ENCODE measurements around the gene SZT2.

The SZT2 gene

DNA sequence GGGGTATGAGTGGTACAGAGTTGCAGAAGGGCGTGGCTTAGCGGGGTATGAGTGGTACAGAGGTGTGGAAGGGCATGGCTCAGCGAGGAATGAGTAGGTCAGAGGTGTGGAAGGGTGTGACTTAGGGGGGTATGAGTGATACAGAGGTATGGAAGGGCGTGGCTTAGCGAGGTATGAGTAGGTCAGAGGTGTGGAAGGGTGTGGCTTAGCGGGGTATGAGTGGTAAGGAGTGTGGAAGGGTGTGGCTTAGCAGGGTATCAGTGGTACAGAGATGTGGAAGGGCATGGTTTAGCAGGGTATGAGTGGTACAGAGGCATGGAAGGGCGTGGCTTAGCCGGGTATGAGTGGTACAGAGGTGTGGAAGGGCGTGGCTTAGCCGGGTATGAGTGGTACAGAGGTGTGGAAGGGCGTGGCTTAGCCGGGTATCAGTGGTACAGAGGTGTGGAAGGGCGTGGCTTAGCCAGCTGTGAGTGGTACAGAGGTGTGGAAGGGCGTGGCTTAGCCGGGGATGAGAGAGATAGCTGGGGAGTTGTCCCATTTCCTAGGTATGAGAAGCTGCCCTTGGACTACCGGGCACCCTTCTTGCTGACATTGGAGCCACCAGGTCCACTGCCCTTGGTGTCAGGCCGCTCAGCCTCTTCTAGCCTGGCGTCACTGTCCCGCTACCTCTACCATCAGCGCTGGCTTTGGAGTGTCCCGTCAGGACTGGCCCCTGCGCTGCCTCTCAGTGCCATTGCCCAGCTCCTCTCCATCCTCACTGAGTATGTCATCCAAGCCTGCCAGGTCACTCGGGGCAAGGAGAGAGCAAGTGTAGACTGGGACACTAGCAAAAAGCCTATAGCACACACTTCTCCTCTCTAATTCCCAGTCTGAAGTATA lies 34.2 kb downstream of the SZT2 start:
- no peak for DNase-seq (ENCODE audit: low read depth in 3 of 3)

DNA sequence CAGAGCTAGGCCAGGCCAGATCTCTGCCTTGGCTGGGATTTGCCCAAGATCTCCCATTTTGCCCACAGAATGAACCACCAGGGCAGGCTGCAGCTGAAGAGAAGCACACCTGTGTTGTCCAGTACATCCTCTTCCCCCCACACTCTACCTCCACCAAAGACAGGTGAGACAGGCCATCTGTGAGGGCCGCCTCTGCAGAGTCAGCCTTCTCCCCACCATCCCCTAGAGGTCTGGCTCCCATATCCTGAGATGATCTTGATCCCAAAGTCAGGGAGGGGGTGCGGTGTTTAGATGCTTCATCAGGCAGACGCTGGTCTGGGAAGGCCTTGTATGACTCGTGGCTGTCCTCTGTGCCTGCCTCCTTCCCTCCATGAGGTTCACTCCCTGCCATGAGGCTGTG lies 35.3 kb downstream of the SZT2 start:
- no peak for DNase-seq (ENCODE audit: low read depth in 3 of 3)

GRCh38 chr1:43426221-43426620 lies 36.5 kb downstream of the SZT2 start:
- no peak for DNase-seq (ENCODE audit: low read depth in 3 of 3)

- no peak for DNase-seq (ENCODE audit: low read depth in 3 of 3)
These were observed 37.8 kb downstream of the SZT2 start for GRCh38 chr1:43427524-43427923.

DNA sequence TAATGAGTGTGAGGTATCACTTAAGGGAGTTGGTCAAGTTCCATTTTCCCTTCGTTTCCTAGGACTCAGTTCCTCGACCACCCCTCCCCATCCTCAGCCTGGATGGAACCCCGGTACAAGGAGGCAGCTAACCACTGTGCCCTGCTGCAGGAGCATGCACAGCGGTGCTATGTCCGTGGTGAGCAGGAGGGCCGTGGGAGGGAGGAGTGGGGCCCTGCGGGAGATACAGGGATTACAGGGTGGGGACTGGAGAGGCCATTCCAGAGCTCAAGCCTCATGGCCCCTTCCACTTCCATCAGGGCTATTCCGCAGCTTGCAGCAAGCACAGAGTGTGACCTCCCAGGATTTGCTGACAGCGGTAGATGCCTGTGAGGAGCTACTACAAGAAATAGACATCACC lies 38.2 kb downstream of the SZT2 start:
- DNase-seq (ENCODE audit: low read depth in 3 of 3) = no peak

GRCh38 chr1:43430831-43431230 lies 41.1 kb downstream of the SZT2 start:
- DNase-seq (ENCODE audit: low read depth in 3 of 3) = no peak

- DNase-seq (ENCODE audit: low read depth in 3 of 3) = no peak
These were observed 42.0 kb downstream of the SZT2 start for GRCh38 chr1:43431676-43432075.

GRCh38 chr1:43432171-43432860 lies 42.6 kb downstream of the SZT2 start:
- no peak for DNase-seq (ENCODE audit: low read depth in 3 of 3)

DNA sequence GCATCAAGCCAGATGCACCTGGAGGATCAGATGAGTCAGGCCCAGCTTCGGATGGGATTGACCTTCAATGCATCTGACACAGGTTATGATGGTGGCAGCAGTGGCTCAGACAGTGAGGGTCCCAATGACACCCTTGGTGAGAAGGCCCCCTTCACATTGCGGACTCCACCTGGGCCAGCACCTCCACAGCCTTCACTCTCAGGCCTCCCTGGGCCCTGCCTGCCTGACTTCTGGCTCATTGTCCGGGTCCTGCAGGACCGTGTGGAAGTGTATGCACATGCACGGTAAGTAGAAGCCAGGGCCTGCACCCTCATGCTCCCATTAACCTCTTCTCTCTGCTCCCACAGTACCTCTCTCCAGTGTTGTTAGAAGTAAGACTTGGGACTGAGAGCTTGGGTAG lies 43.2 kb downstream of the SZT2 start:
- DNase-seq (ENCODE audit: low read depth in 3 of 3) = no peak

GRCh38 chr1:43434256-43434655 lies 44.6 kb downstream of the SZT2 start:
- no peak for DNase-seq (ENCODE audit: low read depth in 3 of 3)

GRCh38 chr1:43435146-43436145 lies 45.7 kb downstream of the SZT2 start:
- no peak for DNase-seq (ENCODE audit: low read depth in 3 of 3)

- DNase-seq (ENCODE audit: low read depth in 3 of 3) = no peak
These were observed 46.7 kb downstream of the SZT2 start for GRCh38 chr1:43436371-43436770.

- DNase-seq (ENCODE audit: low read depth in 3 of 3) = no peak
These were observed 47.6 kb downstream of the SZT2 start for GRCh38 chr1:43437031-43437973.

- DNase-seq (ENCODE audit: low read depth in 3 of 3) = no peak
These were observed 48.3 kb downstream of the SZT2 start for GRCh38 chr1:43438006-43438405.

DNA sequence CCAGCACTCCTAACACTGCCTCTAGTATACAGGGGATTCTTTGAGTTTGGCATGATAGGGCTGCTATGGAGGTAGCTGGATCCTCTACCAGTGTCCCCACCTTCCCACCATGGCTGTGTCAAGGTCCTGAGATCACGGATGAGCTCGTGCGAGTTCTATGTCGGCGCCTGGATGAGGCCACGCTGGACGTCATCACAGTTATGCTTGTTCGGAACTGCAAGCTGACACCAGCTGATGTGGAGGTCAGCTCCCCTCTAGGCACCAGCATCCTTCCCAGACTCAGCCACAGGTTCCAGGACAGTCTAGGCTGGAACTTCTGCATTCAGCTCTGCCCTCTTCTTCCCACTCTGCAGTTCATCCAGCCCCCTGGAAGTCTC lies 48.9 kb downstream of the SZT2 start:
- DNase-seq (ENCODE audit: low read depth in 3 of 3) = no peak

- DNase-seq (ENCODE audit: low read depth in 3 of 3) = no peak
These were observed 49.4 kb downstream of the SZT2 start for GRCh38 chr1:43438953-43439581.

DNA sequence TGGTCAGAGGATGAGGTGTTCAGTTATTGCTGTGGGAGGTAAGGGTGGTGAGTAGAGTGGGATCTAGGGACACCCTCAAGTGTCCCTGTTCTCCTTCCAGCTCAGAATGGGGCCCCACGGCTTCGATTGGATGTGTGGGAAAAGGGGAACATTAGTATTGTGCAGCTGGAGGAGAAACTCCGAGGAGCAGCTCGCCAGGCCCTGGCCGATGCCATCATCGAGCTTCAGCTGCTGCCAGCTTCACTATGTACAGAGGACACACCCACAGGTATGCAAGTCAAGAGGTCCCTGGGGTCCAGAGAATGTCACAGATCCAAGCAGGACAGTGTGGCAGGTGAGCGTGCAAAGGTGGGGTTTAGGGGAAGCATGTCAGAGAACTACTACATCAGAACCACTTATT lies 50.1 kb downstream of the SZT2 start:
- DNase-seq (ENCODE audit: low read depth in 3 of 3) = no peak

- DNase-seq (ENCODE audit: low read depth in 3 of 3) = no peak
These were observed 50.7 kb downstream of the SZT2 start for GRCh38 chr1:43440358-43440757.

DNA sequence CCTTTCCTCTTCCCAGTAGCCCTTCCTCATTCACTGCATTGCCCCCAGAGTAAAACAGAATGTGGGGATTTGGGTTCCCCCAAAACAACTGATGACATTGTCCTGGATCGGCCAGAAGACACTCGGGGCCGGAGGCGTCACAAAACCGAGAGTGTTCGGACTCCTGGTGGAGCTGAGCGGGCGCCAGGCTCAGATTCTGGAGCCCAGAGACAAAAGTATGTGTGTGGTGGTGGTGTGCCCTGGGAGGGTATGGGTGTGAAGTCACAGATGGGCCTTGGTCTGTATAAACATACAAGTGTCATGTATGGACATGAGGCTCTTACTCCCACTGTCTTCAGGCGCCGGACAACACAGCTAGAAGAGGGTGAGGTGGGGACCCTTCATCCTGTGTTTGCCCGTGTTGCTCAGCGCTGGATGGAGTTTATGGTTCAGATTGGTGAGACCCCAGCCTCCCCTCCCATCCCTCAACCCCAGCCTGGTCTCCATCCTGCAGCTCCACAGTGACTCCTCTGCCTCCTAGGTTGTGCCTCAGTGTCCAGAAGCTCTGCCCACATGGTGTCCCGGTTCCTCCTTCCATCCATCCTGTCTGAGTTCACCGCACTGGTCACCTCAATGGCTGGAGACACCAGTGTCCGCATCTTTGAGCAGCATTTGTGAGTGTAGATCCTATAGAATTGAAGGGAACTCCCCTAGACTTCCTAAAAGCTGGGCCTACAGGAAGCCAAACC lies 51.6 kb downstream of the SZT2 start:
- no peak for DNase-seq (ENCODE audit: low read depth in 3 of 3)
